SK-N-MC (cell line): ENCODE results near the gene ARHGAP35.

Source experiments
- EZH2 ChIP-seq: fragments of 200-600 bp; sonication (generic); IDR thresholded peaks from one replicate; pipeline ENCODE4 v1.6.1; 2017; ENCODE audit warnings: antibody characterized with exemption
- FOXP2 ChIP-seq: optimal IDR thresholded peaks from 2 replicates; pipeline ENCODE3; 2011; ENCODE audit warnings: mild to moderate bottlenecking, moderate library complexity; ENCODE audit not compliant: insufficient read depth; ENCODE audit errors: extremely low read length, control extremely low read depth
- POLR2AphosphoS5 ChIP-seq: IDR thresholded peaks from 2 replicates; pipeline ENCODE4 v1.6.1; 2012; ENCODE audit warnings: mild to moderate bottlenecking, low read depth, low read length, borderline replicate concordance

- TF ChIP-seq POLR2AphosphoS5 (no peak), EZH2 (no peak), FOXP2 (no peak)
These were observed 1.7 kb downstream of the ARHGAP35 start for GRCh38 chr19:46862503-46862834.
